Myometrial cell (primary cell): Measurements from ENCODE around the gene PPEF1. TPM values are rescaled to one million over a fixed set of nuclear protein-coding genes. Genes with fewer than 3 reads are reported as not detected.

ENCODE experiments used
- total RNA-seq: library from RNA; depleted of rRNA; stranded (reverse); fragments of >200 nt; gene quantifications from 2 replicates; pipeline ENCODE4 v1.2.3, GENCODE V29; 2015

PPEF1 gene, protein sequence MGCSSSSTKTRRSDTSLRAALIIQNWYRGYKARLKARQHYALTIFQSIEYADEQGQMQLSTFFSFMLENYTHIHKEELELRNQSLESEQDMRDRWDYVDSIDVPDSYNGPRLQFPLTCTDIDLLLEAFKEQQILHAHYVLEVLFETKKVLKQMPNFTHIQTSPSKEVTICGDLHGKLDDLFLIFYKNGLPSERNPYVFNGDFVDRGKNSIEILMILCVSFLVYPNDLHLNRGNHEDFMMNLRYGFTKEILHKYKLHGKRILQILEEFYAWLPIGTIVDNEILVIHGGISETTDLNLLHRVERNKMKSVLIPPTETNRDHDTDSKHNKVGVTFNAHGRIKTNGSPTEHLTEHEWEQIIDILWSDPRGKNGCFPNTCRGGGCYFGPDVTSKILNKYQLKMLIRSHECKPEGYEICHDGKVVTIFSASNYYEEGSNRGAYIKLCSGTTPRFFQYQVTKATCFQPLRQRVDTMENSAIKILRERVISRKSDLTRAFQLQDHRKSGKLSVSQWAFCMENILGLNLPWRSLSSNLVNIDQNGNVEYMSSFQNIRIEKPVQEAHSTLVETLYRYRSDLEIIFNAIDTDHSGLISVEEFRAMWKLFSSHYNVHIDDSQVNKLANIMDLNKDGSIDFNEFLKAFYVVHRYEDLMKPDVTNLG
- total RNA-seq: not detected in 2 replicates

DNA sequence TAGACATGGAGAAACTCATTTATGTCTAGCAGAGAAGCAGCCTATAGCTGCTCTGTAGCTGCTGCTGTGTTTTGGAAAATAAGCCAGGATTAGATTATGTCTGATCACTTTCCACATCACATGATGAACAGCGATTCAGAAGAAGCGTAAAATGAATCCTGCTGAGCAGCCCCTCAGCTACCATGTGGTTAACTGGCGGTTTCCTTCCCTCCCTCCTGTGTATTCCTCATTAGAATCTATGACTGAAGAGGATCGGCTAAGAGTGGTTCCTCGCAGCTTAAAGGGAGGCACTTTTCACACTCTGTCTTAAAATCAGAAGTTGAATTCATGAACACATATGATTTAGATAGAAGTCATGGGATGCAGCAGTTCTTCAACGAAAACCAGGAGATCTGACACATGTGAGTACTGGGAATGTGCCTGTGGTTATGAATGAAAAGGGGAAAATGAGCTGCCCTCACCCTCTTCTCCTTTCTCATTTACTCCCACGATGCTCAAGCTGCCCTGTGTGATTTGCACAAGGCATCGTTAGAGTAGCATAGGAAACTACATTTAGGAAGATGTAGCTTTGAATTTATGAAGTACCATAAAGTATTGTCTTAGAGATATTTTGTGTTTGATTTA lies at the start of gene PPEF1:
Gene PPEF1 (plus strand): TSS at position 220 of the 624 bp plus-strand sequence. CDS start 136 bp downstream, at position 356.

DNA sequence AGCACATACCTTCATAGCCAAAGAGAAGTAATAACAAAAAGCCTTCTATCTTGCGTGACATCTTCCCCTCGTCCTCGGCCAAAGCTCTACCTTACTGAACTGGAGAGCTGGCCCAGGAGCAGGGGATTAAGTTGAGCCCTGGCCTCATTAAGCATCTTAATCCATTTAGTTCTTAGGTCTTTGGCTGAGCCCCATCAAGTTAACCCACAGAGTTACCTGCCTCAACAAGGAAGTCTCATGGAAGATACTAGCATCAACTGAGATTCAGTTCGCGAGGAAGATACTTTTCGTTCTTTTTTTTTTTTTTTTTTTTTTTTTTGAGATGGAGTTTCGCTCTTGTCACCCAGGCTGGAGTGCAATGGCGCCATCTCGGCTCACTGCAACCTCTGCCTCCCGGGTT lies 35.4 kb upstream of the PPEF1 start, which contains the start of gene RS1:
Gene RS1 (minus strand): TSS at position 101 of the 400 bp plus-strand sequence. CDS start 40 bp downstream, at position 61.

Other genes starting within 250 kb of the PPEF1 start
- gene RS1, start 35.5 kb upstream of the PPEF1 start, total RNA-seq: not detected in 2 replicates